ENCODE data around the gene HAPLN3. TPM values are rescaled to one million over a fixed set of nuclear protein-coding genes. Genes with fewer than 3 reads are reported as not detected.

Gene HAPLN3
- total RNA-seq, 1 donor from 2014 or later: 2.7 TPM

- Mint-ChIP-seq H3K27ac (no peak overlapping the region), H3K36me3 (no peaks in the 10 kb centered on the region), H3K4me1 (no peaks in the 10 kb centered on the region), H3K9me3 (no peaks in the 10 kb centered on the region), H3K27me3 (ENCODE audit: insufficient read depth, low read depth) (peaks cover 6% of the 10 kb centered on the region), H3K4me3 (no peak overlapping the region)
- no peak overlapping the region for H3K9ac ChIP-seq
- no peak for DNase-seq (ENCODE audit: low spot score)
- TF ChIP-seq EZH2phosphoT487 (IDR thresholded peaks at IDR 0.05) (no peak), CTCF (IDR thresholded peaks at IDR 0.05) (no peak), EZH2 (IDR thresholded peaks at IDR 0.05) (no peak)
- H3F3A ChIP-seq (ENCODE audit: low read depth): no peaks in the 10 kb centered on the region
- no peaks in the 10 kb centered on the region for H3K36me3 ChIP-seq
- H2AFZ ChIP-seq (replicated peaks): no peak overlapping the region
- no peaks in the 10 kb centered on the region for H3K9me3 ChIP-seq (ENCODE audit: low read depth)
- H4K20me1 ChIP-seq (ENCODE audit: low read depth): no peaks in the 10 kb centered on the region
- no peak overlapping the region for H3K27ac ChIP-seq
- H3K4me2 ChIP-seq: no peak overlapping the region
- no peaks in the 10 kb centered on the region for H3K4me1 ChIP-seq
- H3K27me3 ChIP-seq: no peaks in the 10 kb centered on the region
- H3K79me2 ChIP-seq (ENCODE audit: low read depth): no peaks in the 10 kb centered on the region
- no peak overlapping the region for H3K4me3 ChIP-seq
These were observed 47.1 kb downstream of the HAPLN3 start for GRCh38 chr15:88848203-88848602.

- H3K9me3 Mint-ChIP-seq: no peaks in the 10 kb centered on the region
- H3K79me2 ChIP-seq (ENCODE audit: low read depth): no peaks in the 10 kb centered on the region
- no peak for DNase-seq (ENCODE audit: low spot score)
- no peaks in the 10 kb centered on the region for H3K27me3 ChIP-seq
- H3K9ac ChIP-seq: no peak overlapping the region
- H4K20me1 ChIP-seq (ENCODE audit: low read depth): no peaks in the 10 kb centered on the region
- H3K4me1 ChIP-seq: no peaks in the 10 kb centered on the region
- no peaks in the 10 kb centered on the region for H3K9me3 ChIP-seq (ENCODE audit: low read depth)
- no peaks in the 10 kb centered on the region for H3K36me3 Mint-ChIP-seq
- H3K27ac ChIP-seq: no peak overlapping the region
- no peak overlapping the region for H3K27ac Mint-ChIP-seq
- no peaks in the 10 kb centered on the region for H3F3A ChIP-seq (ENCODE audit: low read depth)
- no peaks in the 10 kb centered on the region for H3K36me3 ChIP-seq
- no peak overlapping the region for H3K4me3 ChIP-seq
- no peak overlapping the region for H2AFZ ChIP-seq (replicated peaks)
- no peak overlapping the region for H3K4me3 Mint-ChIP-seq
- no peaks in the 10 kb centered on the region for H3K4me1 Mint-ChIP-seq
- peaks cover 6% of the 10 kb centered on the region for H3K27me3 Mint-ChIP-seq (ENCODE audit: insufficient read depth, low read depth)
- H3K4me2 ChIP-seq: no peak overlapping the region
- TF ChIP-seq EZH2 (IDR thresholded peaks at IDR 0.05) (no peak), EZH2phosphoT487 (IDR thresholded peaks at IDR 0.05) (no peak), CTCF (IDR thresholded peaks at IDR 0.05) (no peak)
These were observed 48.2 kb downstream of the HAPLN3 start for GRCh38 chr15:88847144-88847543.

- Histone ChIP-seq H3K4me3 (no peak overlapping the region), H3K4me2 (no peak overlapping the region), H3K27ac (no peak overlapping the region), H2AFZ (replicated peaks) (no peak overlapping the region), H3K79me2 (ENCODE audit: low read depth) (no peaks in the 10 kb centered on the region), H3F3A (ENCODE audit: low read depth) (no peaks in the 10 kb centered on the region), H3K4me1 (no peaks in the 10 kb centered on the region), H3K27me3 (no peaks in the 10 kb centered on the region), H3K36me3 (no peaks in the 10 kb centered on the region), H3K9ac (no peak overlapping the region), H3K9me3 (ENCODE audit: low read depth) (no peaks in the 10 kb centered on the region), H4K20me1 (ENCODE audit: low read depth) (no peaks in the 10 kb centered on the region)
- DNase-seq (ENCODE audit: low spot score): no peak
- H3K27me3 Mint-ChIP-seq (ENCODE audit: insufficient read depth, low read depth): peaks cover 4% of the 10 kb centered on the region
- no peaks in the 10 kb centered on the region for H3K9me3 Mint-ChIP-seq
- no peaks in the 10 kb centered on the region for H3K36me3 Mint-ChIP-seq
- TF ChIP-seq EZH2phosphoT487 (IDR thresholded peaks at IDR 0.05) (no peak), CTCF (IDR thresholded peaks at IDR 0.05) (no peak), EZH2 (IDR thresholded peaks at IDR 0.05) (no peak)
- no peaks in the 10 kb centered on the region for H3K4me1 Mint-ChIP-seq
- H3K27ac Mint-ChIP-seq: no peak overlapping the region
- no peak overlapping the region for H3K4me3 Mint-ChIP-seq
These were observed 49.7 kb downstream of the HAPLN3 start for GRCh38 chr15:88845616-88846015.
